GM19452 (cell line): Measurements from ENCODE around the gene MPV17L.
"Not testable (repeated sequence)": the region's sequence is repeated elsewhere in the genome, so short reads cannot be mapped to it uniquely, and the experiment has no call there.

Experiments used
- ATAC-seq: cut with Tn5 transposase; IDR thresholded peaks from one replicate; pipeline ENCODE4 v1.9.1; 2021; ENCODE audit not compliant: unreplicated experiment

MPV17L gene

DNA sequence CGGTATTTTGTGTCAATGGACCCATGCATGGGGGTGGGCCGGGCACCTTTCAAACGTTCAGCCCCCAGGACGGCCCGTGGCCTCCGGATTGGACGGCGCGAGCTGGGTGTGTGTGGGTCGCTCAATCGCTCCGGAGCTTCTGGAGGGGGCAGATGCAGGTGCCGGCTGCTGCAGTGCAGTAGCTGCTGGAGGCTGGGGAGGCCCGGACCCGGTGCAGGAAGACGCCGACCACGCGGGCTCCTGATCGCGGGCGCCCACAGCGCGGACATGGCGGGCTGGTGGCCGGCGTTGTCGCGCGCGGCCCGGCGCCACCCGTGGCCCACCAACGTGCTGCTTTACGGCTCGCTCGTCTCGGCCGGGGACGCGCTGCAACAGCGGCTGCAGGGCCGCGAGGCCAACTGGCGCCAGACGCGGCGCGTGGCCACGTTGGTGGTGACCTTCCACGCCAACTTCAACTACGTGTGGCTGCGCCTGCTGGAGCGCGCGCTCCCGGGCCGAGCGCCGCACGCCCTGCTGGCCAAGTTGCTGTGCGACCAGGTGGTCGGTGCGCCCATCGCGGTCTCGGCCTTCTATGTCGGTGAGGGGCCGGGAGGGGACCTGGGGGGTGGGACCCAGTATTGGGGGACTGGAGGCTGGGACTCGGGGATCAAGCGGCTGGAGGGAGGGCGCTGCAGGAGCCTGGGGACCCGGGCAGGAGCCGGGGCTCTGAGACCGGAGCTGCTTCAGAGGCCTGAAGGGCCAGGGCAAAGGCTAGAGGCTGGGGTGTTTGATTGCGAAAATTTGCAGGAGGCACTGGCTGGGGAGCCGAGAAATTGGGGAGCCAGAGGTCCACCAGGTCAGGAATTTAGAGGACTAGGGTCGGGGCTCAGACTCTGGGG is at the start of gene MPV17L:
Gene MPV17L (plus strand): TSS at position 124 of the 878 bp plus-strand sequence. CDS start 144 bp downstream, at position 268.
- not testable (repeated sequence) for ATAC-seq

DNA sequence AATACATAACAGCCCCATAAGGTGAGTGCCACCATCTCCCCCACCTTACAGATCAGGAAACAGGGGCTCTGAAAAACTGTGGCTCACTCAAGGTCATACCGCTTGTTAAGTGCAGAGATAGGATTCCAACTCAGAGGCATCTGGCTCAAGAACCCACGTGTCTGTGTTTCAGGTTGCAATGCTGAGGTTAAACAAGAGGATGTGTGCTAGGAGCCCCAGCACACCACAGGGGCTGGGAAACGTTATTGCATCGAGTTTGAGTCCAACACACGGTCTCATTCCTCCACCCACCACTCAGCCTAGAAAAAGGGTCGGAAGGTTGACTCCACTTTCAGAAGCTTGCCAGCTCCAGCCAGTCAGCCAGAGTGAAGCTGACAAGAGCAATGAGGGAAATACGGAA is 46.8 kb upstream of the MPV17L start:
- not testable (repeated sequence) for ATAC-seq

DNA sequence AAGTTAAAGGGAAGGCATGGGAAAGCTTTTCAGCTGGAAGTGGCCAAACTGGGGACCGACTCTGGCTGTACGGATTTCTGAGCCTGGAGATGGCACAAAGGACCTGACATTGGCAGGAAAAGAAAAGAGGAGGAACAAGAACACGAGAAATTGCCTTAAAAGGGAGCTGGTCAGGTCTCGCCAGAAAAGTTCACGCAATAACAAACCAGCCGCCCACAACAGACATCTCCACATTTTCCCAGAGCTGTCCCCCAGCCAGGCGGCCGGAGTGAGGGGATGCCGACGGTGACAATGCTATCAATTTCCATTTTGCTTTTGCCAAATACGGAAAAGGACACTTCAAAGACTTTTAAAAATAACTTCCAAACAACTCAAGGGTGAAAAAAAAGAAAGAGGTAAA is 44.3 kb upstream of the MPV17L start:
- ATAC-seq = not testable (repeated sequence)

DNA sequence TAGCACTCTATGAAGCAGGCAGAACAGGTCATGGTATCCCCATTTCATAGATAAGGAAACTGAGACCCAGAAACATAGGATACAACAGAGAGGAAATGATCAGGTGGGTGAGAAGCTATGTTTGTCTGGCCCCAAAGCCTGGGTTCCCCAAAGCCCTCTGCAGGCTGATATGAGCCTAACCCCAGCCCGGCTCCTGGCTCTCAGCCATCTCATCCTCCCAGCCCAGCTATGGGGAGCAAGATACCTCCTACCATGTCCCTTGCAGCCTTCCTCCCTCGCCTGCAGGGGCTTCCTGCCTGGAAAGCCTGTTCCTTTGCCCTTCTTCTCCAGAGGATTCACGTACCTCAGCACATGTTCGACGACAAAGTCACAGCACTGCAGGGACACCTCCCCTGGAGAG is 43.8 kb upstream of the MPV17L start:
- ATAC-seq = not testable (repeated sequence)

DNA sequence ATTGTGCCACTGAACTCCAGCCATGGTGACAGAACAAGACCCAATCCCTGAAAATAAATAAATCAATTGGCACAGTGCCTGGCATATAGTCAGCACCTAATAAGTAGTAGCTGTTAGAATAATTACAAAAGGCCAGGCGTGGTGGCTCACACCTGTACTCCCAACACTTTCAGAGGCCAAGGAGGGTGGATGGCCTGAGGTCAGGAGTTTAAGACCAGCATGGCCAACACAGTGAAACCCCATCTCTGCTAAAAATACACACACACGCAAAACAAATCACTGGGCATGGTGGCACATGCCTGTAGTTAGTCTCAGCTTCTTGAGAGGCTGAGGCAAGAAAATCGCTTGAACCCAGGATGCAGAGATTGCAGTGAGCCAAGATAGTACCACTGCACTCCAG is 42.7 kb upstream of the MPV17L start:
- not testable (repeated sequence) for ATAC-seq

DNA sequence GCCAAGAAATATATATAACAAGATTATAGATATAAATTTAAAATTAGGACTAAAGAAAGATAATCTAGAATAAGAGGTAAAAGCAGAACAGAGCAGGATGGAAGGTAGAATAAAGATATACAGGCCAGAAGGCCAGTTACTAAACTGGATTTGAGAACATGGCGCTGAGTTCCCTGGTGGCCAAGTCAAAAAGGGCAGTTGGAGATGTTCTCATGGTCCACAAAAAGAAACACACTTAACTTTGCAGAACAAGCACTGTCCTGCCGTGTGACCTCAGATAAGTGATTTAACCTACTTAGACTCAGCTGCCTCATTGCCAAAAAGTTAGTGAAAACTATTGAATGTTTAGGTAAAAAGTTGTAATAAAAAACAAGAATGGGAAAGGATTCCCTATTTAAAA is 40.7 kb upstream of the MPV17L start:
- ATAC-seq = not testable (repeated sequence)

DNA sequence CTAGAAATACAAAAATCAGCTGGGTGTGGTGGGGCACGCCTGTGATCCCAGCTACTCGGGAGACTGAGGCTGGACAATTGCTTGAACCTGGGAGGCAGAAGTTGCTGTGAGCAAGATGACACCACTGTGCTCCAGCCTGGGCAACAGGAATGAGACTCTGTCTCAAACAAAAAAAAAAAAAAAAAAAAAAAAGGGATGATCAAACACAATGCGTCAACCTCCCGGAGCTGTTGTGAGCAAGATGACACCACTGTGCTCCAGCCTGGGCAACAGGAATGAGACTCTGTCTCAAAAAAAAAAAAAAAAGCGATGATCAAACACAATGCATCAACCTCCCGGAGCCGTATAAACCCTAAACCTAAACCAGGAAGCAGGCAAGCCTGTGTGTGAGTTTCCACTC is 38.1 kb upstream of the MPV17L start:
- ATAC-seq = not testable (repeated sequence)

DNA sequence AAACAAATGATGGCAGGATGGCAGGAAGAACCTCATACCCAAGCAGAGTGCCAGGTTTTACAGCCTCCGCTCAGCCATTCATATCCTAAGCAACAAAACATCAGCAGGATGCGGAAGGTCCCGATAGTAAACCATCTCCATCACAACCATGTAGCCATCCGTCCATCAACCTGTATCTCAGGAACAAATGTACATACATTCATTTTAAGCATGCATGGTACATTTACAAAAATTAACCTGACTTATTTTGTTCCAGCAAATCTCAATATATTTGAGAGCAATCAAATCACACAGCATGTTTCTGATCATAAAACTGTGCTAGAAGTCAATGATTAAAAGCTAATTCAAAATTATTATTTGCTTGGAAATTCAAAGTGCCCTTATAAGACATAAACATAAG is 17.4 kb upstream of the MPV17L start, which contains the start of gene NPIPA5:
Gene NPIPA5 (minus strand): TSS at position 101 of the 400 bp plus-strand sequence. CDS start 0 bp downstream, at position 101.
- ATAC-seq = not testable (repeated sequence)

DNA sequence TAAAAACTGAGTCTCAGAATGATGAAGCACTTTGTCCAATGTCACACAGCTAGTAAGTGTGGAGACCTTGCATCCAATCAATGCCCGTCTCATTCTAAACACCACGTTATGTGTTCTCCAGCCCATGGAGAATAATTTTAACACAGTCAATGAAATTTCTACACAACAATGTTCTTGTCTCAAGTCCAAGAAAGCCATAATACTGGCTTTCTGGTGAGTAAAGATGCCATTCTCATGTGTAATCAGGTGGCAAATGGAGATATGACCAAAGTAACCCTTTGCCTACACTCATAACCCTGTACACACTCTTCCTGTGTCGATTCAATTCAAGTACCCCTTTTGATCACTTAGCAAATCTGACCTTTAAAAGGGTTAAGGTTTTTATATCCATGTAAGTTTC is 12.7 kb upstream of the MPV17L start:
- not testable (repeated sequence) for ATAC-seq

DNA sequence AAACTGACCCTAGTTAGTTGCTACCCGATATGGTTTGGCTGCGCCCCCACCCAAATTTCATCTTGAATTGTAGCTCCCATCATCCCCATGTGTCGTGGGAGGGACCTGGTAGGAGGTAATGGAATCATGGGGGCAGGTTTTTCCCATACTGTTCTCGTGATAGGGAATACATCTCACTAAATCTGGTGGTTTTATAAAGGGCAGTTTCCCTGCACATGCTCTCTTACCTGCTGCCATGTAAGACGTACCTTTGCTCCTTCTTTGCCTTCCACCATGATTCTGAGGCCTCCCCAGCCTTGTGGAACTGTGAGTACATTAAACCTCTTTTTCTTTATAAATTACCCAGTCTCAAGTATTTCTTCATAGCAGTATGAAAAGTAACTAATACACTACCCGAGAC is 7.5 kb upstream of the MPV17L start:
- not testable (repeated sequence) for ATAC-seq

DNA sequence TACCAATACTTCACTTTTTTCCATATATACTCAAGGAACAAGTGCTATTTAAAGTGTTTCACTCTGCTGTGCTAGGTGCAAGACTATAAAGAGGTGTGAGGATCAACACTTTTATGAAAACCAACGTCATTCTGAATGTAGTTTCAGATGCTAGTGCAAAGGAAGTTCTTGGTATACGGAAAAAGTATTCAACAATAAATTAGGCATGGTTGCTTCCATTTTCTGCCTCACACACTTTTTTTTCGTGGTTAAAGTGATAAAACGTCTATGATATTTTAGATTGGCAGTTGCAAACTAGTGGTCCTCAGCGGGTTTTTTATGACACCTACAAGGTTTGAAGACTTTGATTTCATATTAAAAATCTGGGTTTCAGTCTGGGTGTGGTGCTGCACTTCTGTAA is 5.6 kb upstream of the MPV17L start:
- ATAC-seq = not testable (repeated sequence)

DNA sequence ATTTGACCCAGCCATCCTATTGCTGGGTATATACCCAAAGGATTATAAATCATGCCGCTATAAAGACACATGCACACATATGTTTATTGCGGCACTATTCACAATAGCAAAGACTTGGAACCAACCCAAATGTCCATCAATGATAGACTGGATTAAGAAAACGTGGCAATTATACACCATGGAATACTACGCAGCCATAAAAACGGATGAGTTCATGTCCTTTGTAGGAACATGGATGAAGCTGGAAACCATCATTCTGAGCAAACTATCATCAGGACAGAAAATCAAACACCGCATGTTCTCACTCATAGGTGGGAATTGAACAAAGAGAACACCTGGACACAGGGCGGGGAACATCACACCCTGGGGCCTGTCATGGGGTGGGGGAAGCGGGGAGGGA is 2.5 kb upstream of the MPV17L start:
- ATAC-seq = not testable (repeated sequence)

DNA sequence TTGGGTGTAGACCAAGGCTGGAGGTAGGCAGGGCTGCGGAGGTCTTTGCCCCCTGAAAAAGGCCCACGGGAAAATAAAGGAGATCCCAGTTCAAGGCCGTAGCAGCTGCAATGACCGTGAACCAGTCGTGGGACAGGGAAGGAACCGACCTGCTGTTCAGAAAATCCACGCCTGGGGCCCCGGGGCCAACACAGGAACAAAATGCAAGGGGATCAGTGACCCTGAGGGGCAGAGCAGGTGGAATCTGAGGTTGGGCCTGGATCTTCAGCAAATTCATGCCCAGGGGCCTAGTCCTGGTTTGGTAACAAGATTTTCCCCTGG is 915 bp downstream of the MPV17L start:
- not testable (repeated sequence) for ATAC-seq

DNA sequence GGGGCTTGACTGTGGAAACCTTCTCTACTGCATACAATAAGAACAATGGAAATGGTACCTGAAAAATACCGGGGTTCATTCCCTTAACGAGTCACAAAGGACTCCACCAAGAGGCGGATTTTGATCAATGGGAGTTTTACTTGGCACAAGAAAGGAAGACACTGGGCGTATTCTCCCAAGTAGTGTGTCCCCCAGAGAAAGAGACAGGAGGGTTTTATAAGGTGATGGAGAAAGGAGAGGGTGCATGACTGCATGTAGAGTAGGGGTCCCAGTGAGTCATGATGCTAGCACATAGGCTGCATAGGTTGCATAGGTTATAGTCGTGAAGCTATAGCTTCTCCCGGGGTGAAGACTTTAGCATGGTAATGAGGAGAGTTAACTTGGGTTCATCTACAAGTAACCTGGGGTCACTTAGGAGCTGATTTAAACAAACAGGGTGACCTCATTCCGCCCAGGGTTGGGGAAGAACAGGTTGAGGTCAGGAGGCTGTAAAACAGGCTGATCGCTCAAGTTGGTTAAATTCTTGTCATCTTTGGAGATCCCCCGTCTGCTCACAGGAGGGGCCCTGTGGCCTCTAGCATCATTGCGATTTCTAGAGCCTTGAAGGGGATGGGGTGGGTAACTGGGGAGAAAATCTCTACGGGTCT is 1.5 kb downstream of the MPV17L start:
- no peak for ATAC-seq

DNA sequence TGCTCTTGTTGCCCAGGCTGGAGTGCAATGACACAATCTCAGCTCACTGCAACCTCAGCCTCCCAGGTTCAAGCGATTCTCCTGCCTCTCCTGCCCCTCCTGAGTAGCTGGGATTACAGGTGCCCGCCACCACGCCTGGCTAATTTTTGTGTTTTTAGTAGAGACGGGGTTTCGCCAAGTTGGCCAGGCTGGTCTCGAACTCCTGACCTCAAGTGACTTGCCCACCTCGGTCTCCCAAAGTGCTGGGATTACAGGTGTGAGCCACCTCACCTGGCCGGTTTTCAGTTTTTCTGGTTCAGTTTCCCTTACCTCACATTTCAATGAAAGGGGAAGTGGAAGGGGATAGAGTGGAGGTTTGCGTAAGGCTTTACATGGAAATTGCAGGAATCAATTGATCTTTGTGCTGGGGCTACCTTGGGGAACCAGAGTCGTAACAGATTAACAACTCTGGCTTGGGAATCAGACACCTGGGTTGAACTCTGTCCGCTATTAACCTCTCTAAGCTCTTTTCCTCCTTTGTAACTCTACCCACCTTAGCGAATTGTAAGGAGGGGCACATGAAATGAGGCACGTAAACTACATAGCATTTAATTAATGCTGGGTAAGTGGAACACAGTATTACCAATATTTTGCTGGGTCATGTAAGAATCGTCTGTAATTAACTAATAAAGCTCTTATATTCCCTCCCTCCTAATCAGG is 3.2 kb downstream of the MPV17L start:
- no peak for ATAC-seq

DNA sequence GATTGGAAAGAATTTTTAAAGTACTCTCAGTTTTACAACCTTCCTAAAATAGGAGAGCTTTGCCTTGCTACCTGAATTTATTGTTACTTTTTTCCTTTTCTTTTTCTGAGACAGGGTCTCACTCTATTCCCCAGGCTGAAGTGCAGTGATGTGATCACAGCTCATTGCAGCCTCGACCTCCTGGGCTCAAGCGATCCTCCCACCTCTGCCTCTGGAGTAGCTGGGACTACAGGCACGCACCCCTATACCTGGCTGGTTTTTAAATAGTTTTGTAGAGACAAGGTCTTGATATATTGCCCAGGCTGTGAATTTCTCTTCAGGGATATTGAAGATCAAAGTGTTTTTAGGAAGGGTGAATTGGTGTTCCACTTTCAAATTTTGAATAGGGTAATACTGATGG is 3.8 kb downstream of the MPV17L start:
- ATAC-seq = no peak

DNA sequence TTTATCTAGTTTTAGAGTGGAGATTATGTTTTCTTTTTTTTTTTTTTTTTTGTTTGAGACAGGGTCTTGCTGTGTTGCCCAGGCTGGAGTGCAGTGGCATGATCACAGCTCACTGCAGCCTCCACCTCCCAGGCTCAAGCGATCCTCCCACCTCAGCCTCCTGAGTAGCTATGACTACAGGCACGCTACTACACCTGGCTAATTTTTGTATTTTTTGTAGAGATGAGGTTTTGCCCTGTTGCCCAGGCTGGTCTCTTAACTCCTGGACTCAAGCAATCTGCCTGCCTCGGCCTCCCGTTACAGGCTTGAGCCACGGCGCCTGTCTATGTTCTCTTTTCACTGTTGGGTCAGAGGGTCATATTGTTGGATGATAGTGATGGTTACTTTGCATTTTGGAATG is 4.8 kb downstream of the MPV17L start:
- ATAC-seq = not testable (repeated sequence)

DNA sequence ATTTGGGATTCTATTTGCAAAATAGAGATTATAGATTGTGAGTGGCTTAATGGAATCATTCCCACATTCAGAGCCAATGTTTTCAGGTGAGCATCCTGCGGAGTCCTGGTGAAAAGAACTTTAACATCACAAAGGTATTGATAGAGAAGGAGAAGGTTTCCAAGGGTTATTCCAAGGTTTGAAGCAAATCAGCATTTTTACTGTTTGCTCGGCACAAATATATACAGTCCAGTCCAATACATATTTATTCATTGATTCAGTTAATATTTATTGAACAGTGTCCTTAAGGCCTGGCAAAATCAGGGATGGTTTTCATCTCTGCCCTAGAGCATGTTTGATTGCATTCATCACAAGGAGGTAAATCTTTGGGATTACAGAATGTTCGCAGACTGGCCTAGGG is 6.4 kb downstream of the MPV17L start:
- ATAC-seq = no peak

DNA sequence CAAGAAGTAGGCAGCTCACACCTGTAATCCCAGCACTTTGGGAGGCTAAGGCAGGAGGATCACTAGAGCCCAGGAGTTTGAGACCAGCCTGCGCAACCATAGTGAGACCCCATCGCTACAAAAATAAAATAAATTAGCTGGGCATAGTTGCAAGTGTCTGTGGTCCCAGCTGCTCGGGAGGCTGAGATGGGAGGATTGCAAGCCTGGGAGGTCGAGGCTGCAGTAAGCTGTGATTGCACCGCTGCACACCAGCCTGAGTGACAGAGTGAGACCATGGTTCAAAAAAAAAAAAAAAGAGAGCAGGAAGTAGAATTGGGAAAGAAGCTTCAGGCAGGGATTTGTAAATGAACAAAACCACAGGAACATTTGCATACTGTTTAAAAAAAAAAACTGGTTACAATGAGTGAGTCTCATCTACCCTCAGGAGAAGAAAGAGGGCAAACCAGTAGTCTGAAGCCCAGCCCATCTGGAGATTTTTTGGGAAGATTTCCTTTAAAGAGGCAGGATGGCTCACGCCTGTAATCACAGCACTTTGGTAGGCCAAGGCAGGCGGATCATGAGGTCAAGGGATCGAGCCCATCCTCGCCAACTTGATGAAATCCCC is 7.9 kb downstream of the MPV17L start:
- no peak for ATAC-seq

DNA sequence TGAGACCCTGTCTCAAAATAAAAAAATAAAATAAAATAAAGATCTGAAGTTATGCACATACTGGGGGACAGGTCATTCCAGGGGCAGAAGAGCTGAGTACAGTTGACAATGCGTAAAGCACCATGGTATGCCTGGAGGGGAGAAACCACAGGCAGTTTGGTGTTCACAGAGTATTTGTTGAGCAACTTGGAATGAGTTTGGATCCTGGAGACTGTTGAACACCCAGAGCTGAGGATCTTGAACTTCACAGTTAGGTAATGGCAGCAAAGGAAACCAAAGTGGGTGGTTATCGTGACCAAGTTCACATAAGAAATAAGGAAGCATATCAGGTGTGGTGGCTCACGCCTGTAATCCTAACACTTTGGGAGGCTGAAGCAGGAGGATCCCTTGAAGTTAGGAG is 8.5 kb downstream of the MPV17L start:
- ATAC-seq = not testable (repeated sequence)

DNA sequence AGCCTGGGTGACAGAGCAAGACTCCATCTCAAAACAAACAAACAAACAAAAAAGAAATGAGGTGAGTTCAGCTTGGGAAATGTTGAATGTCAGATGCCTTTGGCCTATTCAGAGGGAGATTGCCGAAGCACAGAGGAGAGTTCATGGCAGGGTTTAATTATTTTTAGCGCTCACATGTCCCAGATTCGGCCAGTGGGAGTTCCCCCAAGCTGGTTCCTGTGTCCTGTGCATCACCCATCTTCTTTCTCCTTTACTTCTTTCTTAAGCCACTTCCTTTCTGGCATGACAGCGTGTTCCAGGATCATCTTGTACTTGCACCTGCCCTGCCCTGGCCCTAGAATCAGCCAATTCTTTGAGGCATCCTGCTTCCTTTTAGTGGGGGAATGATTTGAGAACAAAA is 9.2 kb downstream of the MPV17L start:
- no peak for ATAC-seq
